Right lobe of liver (tissue), 6 donors: ENCODE results near the gene ULK1. TPM values are rescaled to one million over a fixed set of nuclear protein-coding genes. Genes with fewer than 3 reads are reported as not detected.
A peak's percentile ranks its signal among the peaks of the same experiment; 100 is the strongest.

Source experiments
- ATAC-seq, 4 donors: fragments of 200-7000 bp; cut with Tn5 transposase; one replicate each; pipeline ENCODE4 v1.9.1; 2020; ENCODE audit warnings: mild to moderate bottlenecking in 4 of 4, moderate library complexity in 4 of 4
- DNase-seq, 3 donors: peaks; one replicate each; pipeline ENCODE4 v3.0.0-alpha.2; 2020
- H3K27ac ChIP-seq, 3 donors: fragments of 200-600 bp; one replicate each; pipeline ENCODE4 v1.8.0; 2022
- H3K27me3 ChIP-seq, 2 donors: fragments of 200-600 bp; one replicate each; pipeline ENCODE4 v1.8.0; 2022
- H3K36me3 ChIP-seq, 4 donors: fragments of 200-600 bp; sonication (generic) in 1 of 4; one replicate each; pipeline versions ENCODE4 v1.5.1 to v1.8.0; 2017 to 2022; ENCODE audit warnings: control low read depth in 1 of 4
- H3K4me1 ChIP-seq, 4 donors: fragments of 200-600 bp; sonication (generic) in 1 of 4; one replicate each; pipeline versions ENCODE4 v1.5.1 to v1.8.0; 2017 to 2022; ENCODE audit warnings: control low read depth in 1 of 4
- H3K4me3 ChIP-seq, 3 donors: fragments of 200-600 bp; one replicate each; pipeline ENCODE4 v1.8.0; 2022
- H3K9me3 ChIP-seq, 4 donors: fragments of 200-600 bp; sonication (generic) in 1 of 4; one replicate each; pipeline versions ENCODE4 v1.5.1 to v1.8.0; 2017 to 2022; ENCODE audit warnings: control low read depth in 1 of 4
- CTCF ChIP-seq, 4 donors: fragments of 200-600 bp in 3 of 4; fragments of 450-650 bp in 1 of 4; IDR thresholded peaks; one replicate each; pipeline versions ENCODE4 v1.5.1 to v1.8.0; 2016 to 2022; ENCODE audit warnings: antibody characterized with exemption in 4 of 4, mild to moderate bottlenecking in 2 of 4
- POLR2A ChIP-seq: fragments of 450-650 bp; IDR thresholded peaks from one replicate; pipeline ENCODE4 v1.6.1; 2017; ENCODE audit warnings: antibody characterized with exemption, mild to moderate bottlenecking
- WGBS: methylation state at CpG from one replicate; pipeline ENCODE4 v1.1.6; 2018; ENCODE audit warnings: low coverage, low lambda C conversion rate; ENCODE audit not compliant: insufficient coverage; ENCODE audit errors: missing lambda C conversion rate; 5-methylcytosine and 5-hydroxymethylcytosine counted together
- intact Hi-C, 2 donors: fragments of 100-400 bp; cut with DNase I; formaldehyde crosslinking; loops; one replicate each; pipeline versions ENCODE4 v1.11.2 to v1.14.1; 2022
- long read RNA-seq: library from polyadenylated mRNA; unstranded; transcript quantifications from one replicate; pipeline ENCODE4 v2.0.0, GENCODE V29; 2019
- total RNA-seq, 6 experiments: library from RNA; depleted of rRNA in 2 of 6; stranded (reverse); fragments of >200 nt in 2 of 6; fragmentation: NEBNext Ultra II Directional in 3 of 6; extraction: Animal tissue kit (Norgen Biotek cat#: 25700) in 3 of 6; gene quantifications; one replicate each; pipeline versions ENCODE4 v1.1.0 to v1.2.4, GENCODE V29; 2016 to 2023
- donor health status: DM: no; HTN: yes; CAD: no.
- donor health status: DM: no; HTN: no; CAD: no.
- donor health status: DM: no; HTN: no; CAD: no.
- donor health status: DM: no; HTN: yes; CAD: no.
- donor health status: DM: no; HTN: yes; CAD: no.

Gene ULK1
- total RNA-seq: 10 to 100 TPM; 14.5 to 39.0 (median 20.5) TPM
- long read RNA-seq, partial matches to known transcripts: 0 of 3 reads
- long read RNA-seq, other reads (novel, unspliced or antisense): 3 of 3 reads

- H3K36me3 ChIP-seq: no peaks in the 10 kb centered on the region
- DNase-seq (peak; percentile 95 to 96 (median 95)), ATAC-seq (peak; percentile 68 to 81 (median 73))
- intact Hi-C loops: no loop called here
- H3K9me3 ChIP-seq: no peaks in the 10 kb centered on the region
- 4% methylated on average over 5 of the region's 64 CpGs for WGBS
- peak within 1 kb of the TSS; percentile 62 to 76 (median 67) for H3K4me3 ChIP-seq
- H3K4me1 ChIP-seq: peaks cover 0 to 11% (median 4%) of the 10 kb centered on the region in 4 donors
- TF ChIP-seq POLR2A (peak; percentile 85), CTCF (IDR thresholded peaks at IDR 0.05) (no peak)
- H3K27ac ChIP-seq: peak within 1 kb of the TSS; percentile 95 to 100 (median 100)
- no peaks in the 10 kb centered on the region for H3K27me3 ChIP-seq
Observed at GRCh38 chr12:131894313-131894860, at the start of gene ULK1. TSS of gene ULK1 (plus strand) at chr12:131894622. CDS start at chr12:131895002, 380 bp downstream.

- ATAC-seq (no peak), DNase-seq (peak in 1 of 3 donors; percentile 11)
- WGBS: 90% methylated on average over 14 of the region's 25 CpGs
- no peak overlapping the region for H3K4me3 ChIP-seq
- H3K27ac ChIP-seq: no peak overlapping the region
- H3K36me3 ChIP-seq: no peaks in the 10 kb centered on the region
- intact Hi-C loops: no loop called here
- no peaks in the 10 kb centered on the region for H3K27me3 ChIP-seq
- H3K9me3 ChIP-seq: no peaks in the 10 kb centered on the region
- TF ChIP-seq POLR2A (no peak), CTCF (IDR thresholded peaks at IDR 0.05) (no peak)
- no peaks in the 10 kb centered on the region for H3K4me1 ChIP-seq
Observed at GRCh38 chr12:131844656-131845055, 49.8 kb upstream of the ULK1 start.

GRCh38 chr12:131845121-131845520, 49.3 kb upstream of the ULK1 start:
- Histone ChIP-seq H3K27me3 (no peaks in the 10 kb centered on the region), H3K4me3 (no peak overlapping the region), H3K36me3 (no peaks in the 10 kb centered on the region), H3K27ac (no peak overlapping the region), H3K9me3 (no peaks in the 10 kb centered on the region), H3K4me1 (no peaks in the 10 kb centered on the region)
- intact Hi-C loops: no loop called here
- DNase-seq (no peak), ATAC-seq (no peak)
- WGBS: no CpG with 5 or more reads among the region's 29 CpGs
- TF ChIP-seq POLR2A (no peak), CTCF (IDR thresholded peaks at IDR 0.05) (no peak)

- H3K27ac ChIP-seq: no peak overlapping the region
- H3K4me1 ChIP-seq: no peaks in the 10 kb centered on the region
- no peaks in the 10 kb centered on the region for H3K9me3 ChIP-seq
- H3K4me3 ChIP-seq: no peak overlapping the region
- ATAC-seq: no peak
- DNase-seq: no peak
- H3K36me3 ChIP-seq: no peaks in the 10 kb centered on the region
- intact Hi-C loops: no loop called here
- H3K27me3 ChIP-seq: no peaks in the 10 kb centered on the region
- no CpG with 5 or more reads among the region's 10 CpGs for WGBS
- TF ChIP-seq POLR2A: no peak
- no peak for TF ChIP-seq CTCF (IDR thresholded peaks at IDR 0.05)
Observed at GRCh38 chr12:131847456-131847855, 47.0 kb upstream of the ULK1 start.
